GM13976 (cell line): ENCODE measurements around the gene ADRB2.
A peak's percentile ranks its signal among the peaks of the same experiment; 100 is the strongest.

Source experiments
- DNase-seq: peaks from one replicate; pipeline ENCODE4 v3.0.0; 2012; ENCODE audit warnings: low spot score
- in situ Hi-C: fragments of 300-500 bp; cut with MboI; formaldehyde crosslinking; loops from one replicate; pipeline ENCODE4 v1.12.0; 2022; ENCODE audit warnings: low sequenced_read_pairs, mixed read lengths, inconsistent platforms; ENCODE audit not compliant: unreplicated experiment
- TF ChIP-seq, protein P1 (sequence below): IDR thresholded peaks from 2 replicates; pipeline ENCODE4 v1.5.1; 2012; ENCODE audit warnings: borderline replicate concordance, mild to moderate bottlenecking; ENCODE audit not compliant: insufficient read depth; ENCODE audit errors: extremely low read depth, missing control alignments, control extremely low read depth

The ADRB2 gene

DNA sequence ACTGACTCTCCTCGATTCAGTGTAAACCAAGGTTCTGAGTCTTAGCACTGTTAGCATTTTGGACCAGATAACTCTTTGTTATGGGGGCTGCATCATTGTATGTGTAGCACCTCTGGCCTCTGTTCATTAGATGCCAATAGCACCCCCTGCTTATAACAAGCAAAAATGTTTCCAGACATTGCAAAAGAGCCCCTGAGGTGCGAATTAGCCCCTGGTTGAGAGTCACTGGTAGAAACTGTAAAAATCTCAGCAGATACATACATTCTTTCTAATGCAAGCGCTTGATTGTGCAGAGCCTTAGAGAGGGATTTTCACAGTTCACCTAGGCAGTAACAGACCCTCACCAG, 2.8 kb downstream of the ADRB2 start:
- no peak for DNase-seq
- in situ Hi-C loops = no loop called here
- TF ChIP-seq, protein P1, sequence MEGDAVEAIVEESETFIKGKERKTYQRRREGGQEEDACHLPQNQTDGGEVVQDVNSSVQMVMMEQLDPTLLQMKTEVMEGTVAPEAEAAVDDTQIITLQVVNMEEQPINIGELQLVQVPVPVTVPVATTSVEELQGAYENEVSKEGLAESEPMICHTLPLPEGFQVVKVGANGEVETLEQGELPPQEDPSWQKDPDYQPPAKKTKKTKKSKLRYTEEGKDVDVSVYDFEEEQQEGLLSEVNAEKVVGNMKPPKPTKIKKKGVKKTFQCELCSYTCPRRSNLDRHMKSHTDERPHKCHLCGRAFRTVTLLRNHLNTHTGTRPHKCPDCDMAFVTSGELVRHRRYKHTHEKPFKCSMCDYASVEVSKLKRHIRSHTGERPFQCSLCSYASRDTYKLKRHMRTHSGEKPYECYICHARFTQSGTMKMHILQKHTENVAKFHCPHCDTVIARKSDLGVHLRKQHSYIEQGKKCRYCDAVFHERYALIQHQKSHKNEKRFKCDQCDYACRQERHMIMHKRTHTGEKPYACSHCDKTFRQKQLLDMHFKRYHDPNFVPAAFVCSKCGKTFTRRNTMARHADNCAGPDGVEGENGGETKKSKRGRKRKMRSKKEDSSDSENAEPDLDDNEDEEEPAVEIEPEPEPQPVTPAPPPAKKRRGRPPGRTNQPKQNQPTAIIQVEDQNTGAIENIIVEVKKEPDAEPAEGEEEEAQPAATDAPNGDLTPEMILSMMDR = no peak

DNA sequence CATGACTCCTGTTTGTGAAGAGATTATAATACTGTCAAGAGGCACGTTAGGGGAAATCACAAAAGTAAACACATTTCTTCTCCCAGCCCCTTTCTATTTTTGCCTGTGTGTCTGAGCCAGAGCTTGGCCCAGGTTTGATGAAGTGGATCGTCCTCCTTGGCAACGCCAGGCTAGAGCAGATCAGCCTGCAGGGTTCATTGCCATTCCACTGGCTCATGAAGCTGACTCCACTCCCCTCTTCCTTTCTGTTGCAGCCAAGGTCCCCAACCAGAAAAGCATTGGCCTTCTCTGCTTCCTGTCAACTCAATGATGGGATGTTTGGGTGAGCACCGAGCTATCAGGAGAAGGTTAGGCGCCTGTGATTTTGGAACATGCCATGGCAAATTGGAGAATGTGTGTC, 3.3 kb downstream of the ADRB2 start:
- no peak for DNase-seq
- TF ChIP-seq, protein P1 = no peak
- in situ Hi-C loops = no loop called here

DNA sequence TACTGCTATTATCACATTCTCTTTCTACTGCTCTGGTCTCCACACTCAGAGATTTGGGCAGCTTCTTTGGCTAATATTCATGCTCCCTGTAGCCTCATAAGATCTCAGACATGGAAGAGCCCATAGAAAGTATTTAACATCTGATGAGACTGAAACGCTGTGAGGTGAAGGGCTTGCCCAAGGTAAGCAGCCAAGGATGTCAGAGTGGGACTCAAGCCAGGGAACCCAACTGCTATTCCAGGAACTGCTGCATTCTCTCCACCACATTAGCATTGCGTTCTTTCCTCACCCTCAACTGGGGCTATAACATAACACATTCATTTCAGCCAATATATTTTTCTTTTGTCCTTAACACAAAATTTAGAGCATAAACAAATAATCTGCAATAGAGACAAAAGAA, 3.8 kb downstream of the ADRB2 start:
- in situ Hi-C loops = no loop called here
- TF ChIP-seq, protein P1 = no peak
- no peak for DNase-seq

DNA sequence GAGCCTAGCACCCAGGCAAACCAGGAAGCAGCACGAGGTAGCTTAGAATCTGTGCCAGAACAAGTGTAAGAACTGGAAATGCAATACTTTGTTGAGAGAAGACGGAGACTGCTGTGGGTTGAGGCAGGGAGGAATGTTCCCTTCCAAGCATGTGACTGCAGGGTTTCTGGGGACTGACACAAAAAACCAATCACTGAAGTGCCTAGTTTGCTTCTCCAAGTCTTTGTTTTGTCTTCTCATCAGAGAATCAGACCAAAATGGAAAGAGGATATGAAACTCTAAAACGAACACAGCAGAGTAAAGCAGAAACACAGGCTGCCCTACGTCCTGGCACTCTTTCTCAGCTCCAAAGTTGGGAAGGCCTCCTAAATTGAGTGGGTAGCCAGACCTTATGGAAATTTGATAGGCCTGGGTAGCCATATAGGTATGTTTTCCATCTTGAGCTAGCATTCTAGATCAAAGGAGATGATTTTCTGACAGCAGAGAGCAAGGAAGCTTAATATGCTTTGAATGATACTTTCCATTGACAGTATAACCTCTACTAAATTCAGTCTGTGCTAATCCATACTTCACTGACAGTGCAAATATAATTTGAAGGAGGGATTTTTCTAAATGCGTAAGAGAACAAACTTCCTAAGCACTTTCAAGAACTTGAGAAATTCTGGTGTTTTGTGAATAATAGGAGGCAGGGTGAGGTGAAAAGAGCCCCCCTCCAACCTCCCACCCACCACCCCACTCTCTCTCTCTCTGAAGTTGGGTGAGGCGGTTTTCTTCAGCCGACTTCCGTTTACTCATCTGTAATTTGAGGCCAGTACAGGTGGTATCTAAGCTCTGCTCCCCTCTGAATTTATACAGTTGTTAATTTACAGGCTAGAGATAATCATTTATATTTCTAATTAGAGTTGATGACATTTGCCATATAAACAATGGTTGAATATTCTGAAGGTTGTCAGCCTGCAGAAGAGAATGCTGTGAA, 5.5 kb downstream of the ADRB2 start:
- peak; percentile 37 for DNase-seq
- in situ Hi-C loops = no loop called here
- TF ChIP-seq, protein P1 = no peak

GRCh38 chr5:148833122-148833521, 6.7 kb downstream of the ADRB2 start:
- DNase-seq = no peak
- TF ChIP-seq, protein P1 = no peak
- in situ Hi-C loops = no loop called here

DNA sequence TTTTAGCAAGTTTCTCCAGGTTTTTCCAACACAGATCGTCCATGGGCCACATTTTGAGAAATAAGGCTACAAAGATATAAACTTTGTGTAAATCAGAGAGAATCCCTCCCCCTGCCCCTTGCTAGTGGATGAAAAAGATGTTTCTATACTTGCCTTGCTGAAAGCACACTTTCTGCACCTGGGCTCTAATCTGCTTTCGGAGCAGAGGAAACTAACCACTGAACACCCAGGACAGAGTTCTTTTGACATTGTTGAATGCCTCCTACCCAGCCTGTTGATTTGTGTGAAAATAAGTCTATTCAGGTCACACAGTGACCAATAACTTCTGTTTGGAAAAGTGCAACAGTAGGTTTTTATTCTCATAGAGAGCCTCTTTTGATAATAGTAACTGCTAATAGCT, 7.5 kb downstream of the ADRB2 start:
- no peak for DNase-seq
- in situ Hi-C loops = no loop called here
- TF ChIP-seq, protein P1 = no peak

DNA sequence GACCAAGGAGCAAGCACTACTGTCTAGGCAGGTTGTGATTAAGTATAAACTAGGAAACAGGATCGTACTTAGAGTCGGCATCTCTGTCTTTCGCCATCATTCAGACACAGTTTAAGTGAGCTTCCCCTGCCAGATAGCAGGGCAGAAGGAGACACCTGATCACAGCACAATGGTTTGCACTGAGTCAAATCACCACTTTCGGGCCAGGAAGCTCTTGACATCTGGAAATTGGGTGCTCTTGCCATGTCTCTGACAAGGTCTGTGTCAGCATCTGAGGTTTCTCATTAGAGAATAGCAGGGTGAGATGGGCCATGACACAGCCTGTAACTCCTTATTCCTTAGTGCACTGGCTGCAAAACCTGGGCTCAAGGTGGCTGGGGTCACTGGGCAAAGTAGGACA, 8.3 kb downstream of the ADRB2 start:
- no peak for DNase-seq
- TF ChIP-seq, protein P1 = no peak
- in situ Hi-C loops = no loop called here
